GM12878 (cell line): Measurements from ENCODE around the gene ANO7. TPM values are rescaled to one million over a fixed set of nuclear protein-coding genes. Genes with fewer than 3 reads are reported as not detected.

ENCODE experiments used
- ATAC-seq: fragments of 200-7000 bp; cut with Tn5 transposase; 3 replicates; pipeline ENCODE4 v1.9.1; 2020; ENCODE audit warnings: mild to moderate bottlenecking, moderate library complexity
- BruUV-seq: library from RNA; stranded (reverse); fragments of 400-500 nt; replicated peaks from 2 replicates; lab custom pipeline; 2021; lab: Mats Ljungman, UMichigan
- CTCF ChIA-PET: fragments of 300-600 bp; sonication (Branson Sonifier 250); formaldehyde crosslinking; extraction: SDS; loops from one replicate; lab custom pipeline; 2021; ENCODE audit warnings: inconsistent platforms; lab: Yijun Ruan, JAX
- POLR2A ChIA-PET: fragments of 350-600 bp; formaldehyde crosslinking; extraction: SDS; loops from one replicate; lab custom pipeline; 2021; ENCODE audit warnings: inconsistent platforms; lab: Charles Lee
- RAD21 ChIA-PET: fragments of 300-600 bp; sonication (Branson Sonifier 250); formaldehyde crosslinking; loops from one replicate; lab custom pipeline; 2023; ENCODE audit warnings: antibody characterized with exemption; ENCODE audit not compliant: unreplicated experiment; lab: Charles Lee
- SMC1A ChIA-PET: fragments of 300-600 bp; sonication (Branson Sonifier 250); formaldehyde crosslinking; loops from one replicate; lab custom pipeline; 2023; ENCODE audit not compliant: unreplicated experiment, uncharacterized antibody; lab: Charles Lee
- DNase-seq: peaks from one replicate; pipeline ENCODE4 v3.0.0-alpha.2; 2011; ENCODE audit warnings: low read depth, low spot score
- FAIRE-seq: peaks from 3 replicates; lab custom pipeline; 2011; peaks lifted over from hg19 to GRCh38; lab: Jason Lieb, UNC
- H2AFZ ChIP-seq: 2 replicates; pipeline ENCODE4 v1.6.0; 2011; ENCODE audit warnings: low read depth, low read length, control low read depth; ENCODE audit not compliant: control insufficient read depth
- H3K27ac ChIP-seq: 2 replicates; pipeline ENCODE4 v1.5.1; 2011; ENCODE audit warnings: control low read depth; ENCODE audit not compliant: control insufficient read depth, insufficient read depth
- H3K27me3 ChIP-seq, 2 experiments: replicated peaks in 1 of 2; 2 replicates each; pipeline versions ENCODE4 v1.6.0 to v1.6.1; 2011; ENCODE audit warnings: low read length in 1 of 2; ENCODE audit not compliant: control insufficient read depth in 2 of 2, insufficient read depth in 2 of 2
- H3K36me3 ChIP-seq, 2 experiments: 2 replicates each; pipeline ENCODE4 v1.5.1; 2011; ENCODE audit warnings: low read length in 1 of 2; ENCODE audit not compliant: control insufficient read depth in 2 of 2, insufficient read depth in 2 of 2
- H3K4me1 ChIP-seq: 2 replicates; pipeline ENCODE4 v1.6.1; 2011; ENCODE audit warnings: mild to moderate bottlenecking, low read length, moderate library complexity, mixed read lengths; ENCODE audit not compliant: control insufficient read depth, insufficient read depth
- H3K4me2 ChIP-seq: 2 replicates; pipeline ENCODE4 v1.6.0; 2011; ENCODE audit warnings: control low read depth; ENCODE audit not compliant: control insufficient read depth, insufficient read depth
- H3K4me3 ChIP-seq: fragments of 200-600 bp; sonication (generic); 2 replicates; pipeline ENCODE4 v1.5.1; 2016
- H3K79me2 ChIP-seq: 2 replicates; pipeline ENCODE4 v1.6.0; 2011; ENCODE audit warnings: low read length; ENCODE audit not compliant: control insufficient read depth, insufficient read depth
- H3K9ac ChIP-seq: 2 replicates; pipeline ENCODE4 v1.8.0; 2011; ENCODE audit warnings: low read length, control low read depth, mixed read lengths; ENCODE audit not compliant: control insufficient read depth, insufficient read depth
- H3K9me3 ChIP-seq: replicated peaks from 3 replicates; pipeline ENCODE4 v1.5.1; 2011; ENCODE audit warnings: mild to moderate bottlenecking, low read length; ENCODE audit not compliant: control insufficient read depth, insufficient read depth
- H4K20me1 ChIP-seq: 2 replicates; pipeline ENCODE4 v1.6.0; 2011; ENCODE audit not compliant: control insufficient read depth, insufficient read depth
- BMI1 ChIP-seq: fragments of 450-650 bp; IDR thresholded peaks from 2 replicates; pipeline ENCODE4 v1.6.1; 2016; ENCODE audit warnings: mild to moderate bottlenecking, moderate library complexity, borderline replicate concordance
- MYB ChIP-seq: fragments of 150-350 bp; IDR thresholded peaks from 2 replicates; pipeline ENCODE4 v1.6.1; 2014; ENCODE audit warnings: mild to moderate bottlenecking, low read depth, low read length, borderline replicate concordance
- NFYB ChIP-seq: IDR thresholded peaks from 2 replicates; pipeline ENCODE4 v1.6.1; 2011; ENCODE audit warnings: low read depth, mild to moderate bottlenecking, low read length, improper control_type of control experiment, moderate library complexity; ENCODE audit not compliant: insufficient read depth
- RAD51 ChIP-seq: fragments of 450-650 bp; IDR thresholded peaks from 2 replicates; pipeline ENCODE4 v1.6.1; 2016; ENCODE audit warnings: moderate library complexity, mild to moderate bottlenecking, inconsistent platforms
- REST ChIP-seq: IDR thresholded peaks from 2 replicates; pipeline ENCODE4 v1.6.1; 2012; ENCODE audit warnings: mild to moderate bottlenecking, low read depth, low read length
- SMAD5 ChIP-seq: IDR thresholded peaks from 2 replicates; pipeline ENCODE4 v1.6.1; 2016; ENCODE audit warnings: antibody characterized with exemption, low read depth
- WGBS: methylation state at CpG from one replicate; pipeline ENCODE4 v1.1.6; 2016; ENCODE audit warnings: low lambda C conversion rate; ENCODE audit not compliant: insufficient replicate concordance, insufficient coverage; ENCODE audit errors: missing lambda C conversion rate; 5-methylcytosine and 5-hydroxymethylcytosine counted together
- in situ Hi-C: fragments of 300-500 bp; cut with MboI; formaldehyde crosslinking; loops from 9 replicates; pipeline ENCODE4 v1.14.3; 2018; ENCODE audit warnings: mixed read lengths
- intact Hi-C: fragments of 100-400 bp; cut with micrococcal nuclease; formaldehyde crosslinking; loops from one replicate; pipeline ENCODE4 v1.14.2; 2022; ENCODE audit not compliant: unreplicated experiment
- polyA plus RNA-seq, 11 experiments: library from polyadenylated mRNA; depleted of rRNA in 4 of 11; unstranded in 6 of 11; stranded (reverse) in 5 of 11; fragments of >200 nt; fragmentation: Nextera tagmentation in 4 of 11; fragmentation: Illumina TruSeq in 1 of 11; extraction: Ambion mirVana in 4 of 11; extraction: Trizol in 1 of 11; gene quantifications; 1 replicate in 1 of 11; 2 replicates in 10 of 11; pipeline versions ENCODE4 v1.2.1 to v1.2.3, GENCODE V29; 2011 to 2016; ENCODE audit warnings: inconsistent platforms in 2 of 11, missing spikeins in 2 of 11, low read depth in 1 of 11
- total RNA-seq, 4 experiments: library from RNA; depleted of rRNA in 3 of 4; stranded (reverse); fragments of >200 nt in 3 of 4; fragmentation: Illumina TruSeq in 1 of 4; extraction: Trizol in 1 of 4; gene quantifications; 2 replicates each; pipeline versions ENCODE4 v1.2.1 to v1.2.3, GENCODE V29; 2013 to 2021

Gene ANO7
- total and polyA plus RNA-seq, 10 of the 15 experiments (the other 5 are each of a cell fraction or from before 2014, with no cell fraction given), result 0.08 to 1.4 (median 0.44) TPM

- Histone ChIP-seq H3K27ac (no peak overlapping the region), H3K4me3 (no peak overlapping the region), H3K79me2 (peaks cover 19% of the 10 kb centered on the region), H3K36me3 (peaks cover 8 to 33% of the 10 kb centered on the region in 2 experiments; a peak in 3 of 4 replicates), H4K20me1 (no peaks in the 10 kb centered on the region), H3K4me1 (peaks cover 11% of the 10 kb centered on the region), H3K9ac (no peak overlapping the region), H3K4me2 (no peak overlapping the region), H3K9me3 (no peaks in the 10 kb centered on the region), H3K27me3 (no peaks in the 10 kb centered on the region), H2AFZ (no peak overlapping the region)
- DNase-seq, result no peak
- no peak for FAIRE-seq
- SMC1A ChIA-PET, result no interaction called here
- no peak for ATAC-seq
- RAD21 ChIA-PET, result no interaction called here
- in situ Hi-C loops (no loop called here), intact Hi-C loops (no loop called here)
- CTCF ChIA-PET, result interaction anchor here (1.0 kb wide), 1 partner anchor 43 kb away, joined by 4 read pairs; no protein-coding TSS in a partner anchor
- TF ChIP-seq NFYB (no peak), BMI1 (0 out of 2 replicates have a peak, but pooled peaks have one; percentile 28)
- POLR2A ChIA-PET, result no interaction called here
- 87% methylated on average over 4 of the region's 4 CpGs for WGBS
- no TSS peak for BruUV-seq
Measured at GRCh38 chr2:241154915-241155314, 33.6 kb upstream of the ANO7 start.

DNA sequence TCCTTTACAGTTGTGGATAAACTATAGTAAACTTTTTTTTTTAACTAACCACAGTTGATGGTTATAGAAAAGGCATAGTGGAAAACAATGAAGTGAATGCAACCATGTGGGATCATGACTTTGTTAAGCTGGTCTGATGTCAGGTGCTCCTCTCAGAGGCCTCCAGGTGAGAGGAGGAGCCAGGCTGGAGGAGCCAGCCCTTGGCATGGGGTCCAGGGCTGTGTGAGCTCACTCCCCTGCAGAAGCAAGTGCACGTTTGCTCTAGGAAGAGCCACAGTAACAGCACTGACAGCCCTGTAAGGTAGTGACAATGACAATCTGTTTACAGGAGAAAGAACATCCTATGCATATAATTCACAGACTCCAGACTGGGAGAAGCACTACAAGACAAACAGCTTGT lies 32.5 kb upstream of the ANO7 start:
- peaks cover 8 to 36% of the 10 kb centered on the region in 2 experiments; a peak in 3 of 4 replicates for H3K36me3 ChIP-seq
- H3K4me3 ChIP-seq, result no peak overlapping the region
- no peak overlapping the region for H2AFZ ChIP-seq
- FAIRE-seq, result no peak
- TF ChIP-seq RAD51, result no peak
- TF ChIP-seq BMI1, result no peak
- TF ChIP-seq MYB, result no peak
- TF ChIP-seq REST, result no peak
- TF ChIP-seq SMAD5, result no peak
- WGBS, result 94% methylated on average over 1 of the region's 1 CpG
- peaks cover 12% of the 10 kb centered on the region for H3K79me2 ChIP-seq
- ChIA-PET POLR2A (no interaction called here), RAD21 (interaction anchor here (0.8 kb wide), 1 partner anchor 77 kb away, joined by 3 read pairs; no protein-coding TSS in a partner anchor), CTCF (interaction anchor here (1.0 kb wide), 1 partner anchor 44 kb away, joined by 4 read pairs; no protein-coding TSS in a partner anchor), SMC1A (no interaction called here)
- H3K27ac ChIP-seq, result no peak overlapping the region
- H3K9me3 ChIP-seq, result no peaks in the 10 kb centered on the region
- no peak for ATAC-seq
- no peaks in the 10 kb centered on the region for H3K27me3 ChIP-seq
- no peaks in the 10 kb centered on the region for H4K20me1 ChIP-seq
- in situ Hi-C loops, result no loop called here
- no peak overlapping the region for H3K4me2 ChIP-seq
- H3K9ac ChIP-seq, result no peak overlapping the region
- intact Hi-C loops, result no loop called here
- no peak for DNase-seq
- BruUV-seq, result no TSS peak
- H3K4me1 ChIP-seq, result peaks cover 11% of the 10 kb centered on the region
